PFSK-1 (cell line): ENCODE results near the gene TRAK1.

Experiments used
- FOXP2 ChIP-seq: optimal IDR thresholded peaks from 2 replicates; pipeline ENCODE3; 2011; ENCODE audit warnings: borderline replicate concordance, control low read depth, inconsistent platforms; ENCODE audit not compliant: insufficient read depth; ENCODE audit errors: extremely low read length, extremely low read depth
- POLR2AphosphoS5 ChIP-seq: IDR thresholded peaks from 2 replicates; pipeline ENCODE4 v1.6.1; 2012; ENCODE audit warnings: low read depth, mild to moderate bottlenecking, control low read depth, low read length, moderate library complexity
- SIN3A ChIP-seq: IDR thresholded peaks from 2 replicates; pipeline ENCODE4 v1.6.1; 2012; ENCODE audit warnings: mild to moderate bottlenecking, low read length, moderate library complexity, borderline replicate concordance; ENCODE audit not compliant: insufficient read depth
- TAF1 ChIP-seq: IDR thresholded peaks from 2 replicates; pipeline ENCODE4 v1.6.1; 2012; ENCODE audit warnings: low read length, control low read depth, borderline replicate concordance; ENCODE audit not compliant: insufficient read depth
- TF ChIP-seq, protein P1 (sequence below), 2 experiments: IDR thresholded peaks; 2 replicates each; pipeline versions ENCODE4 v1.6.1 to v1.8.0; 2011 to 2012; ENCODE audit warnings: low read depth in 2 of 2, low read length in 2 of 2, control low read depth in 1 of 2, inconsistent platforms in 1 of 2, mild to moderate bottlenecking in 1 of 2, moderate library complexity in 1 of 2; ENCODE audit not compliant: insufficient read depth in 1 of 2

TRAK1 gene

DNA sequence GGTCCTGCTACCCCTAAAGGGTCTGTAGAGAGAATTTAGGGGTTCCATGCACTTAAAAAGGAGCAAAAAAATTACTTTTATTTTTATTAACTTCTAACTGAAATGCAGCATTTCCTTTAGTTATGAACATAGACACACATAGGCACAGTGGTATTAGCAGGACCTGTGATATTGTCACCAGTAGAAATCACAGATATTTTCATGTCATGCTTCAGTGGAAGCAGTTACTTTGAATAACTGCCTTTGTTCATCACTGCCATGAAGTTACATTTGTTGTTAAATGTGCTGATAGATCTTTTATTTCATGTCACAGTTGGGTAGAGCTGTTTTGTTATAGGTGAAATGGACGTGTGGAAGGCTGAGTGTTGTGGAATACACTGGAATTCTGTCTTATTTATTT, 37.4 kb downstream of the TRAK1 start:
- TF ChIP-seq POLR2AphosphoS5, result no peak
- TF ChIP-seq SIN3A, result no peak
- no peak for TF ChIP-seq FOXP2
- TF ChIP-seq, protein P1, sequence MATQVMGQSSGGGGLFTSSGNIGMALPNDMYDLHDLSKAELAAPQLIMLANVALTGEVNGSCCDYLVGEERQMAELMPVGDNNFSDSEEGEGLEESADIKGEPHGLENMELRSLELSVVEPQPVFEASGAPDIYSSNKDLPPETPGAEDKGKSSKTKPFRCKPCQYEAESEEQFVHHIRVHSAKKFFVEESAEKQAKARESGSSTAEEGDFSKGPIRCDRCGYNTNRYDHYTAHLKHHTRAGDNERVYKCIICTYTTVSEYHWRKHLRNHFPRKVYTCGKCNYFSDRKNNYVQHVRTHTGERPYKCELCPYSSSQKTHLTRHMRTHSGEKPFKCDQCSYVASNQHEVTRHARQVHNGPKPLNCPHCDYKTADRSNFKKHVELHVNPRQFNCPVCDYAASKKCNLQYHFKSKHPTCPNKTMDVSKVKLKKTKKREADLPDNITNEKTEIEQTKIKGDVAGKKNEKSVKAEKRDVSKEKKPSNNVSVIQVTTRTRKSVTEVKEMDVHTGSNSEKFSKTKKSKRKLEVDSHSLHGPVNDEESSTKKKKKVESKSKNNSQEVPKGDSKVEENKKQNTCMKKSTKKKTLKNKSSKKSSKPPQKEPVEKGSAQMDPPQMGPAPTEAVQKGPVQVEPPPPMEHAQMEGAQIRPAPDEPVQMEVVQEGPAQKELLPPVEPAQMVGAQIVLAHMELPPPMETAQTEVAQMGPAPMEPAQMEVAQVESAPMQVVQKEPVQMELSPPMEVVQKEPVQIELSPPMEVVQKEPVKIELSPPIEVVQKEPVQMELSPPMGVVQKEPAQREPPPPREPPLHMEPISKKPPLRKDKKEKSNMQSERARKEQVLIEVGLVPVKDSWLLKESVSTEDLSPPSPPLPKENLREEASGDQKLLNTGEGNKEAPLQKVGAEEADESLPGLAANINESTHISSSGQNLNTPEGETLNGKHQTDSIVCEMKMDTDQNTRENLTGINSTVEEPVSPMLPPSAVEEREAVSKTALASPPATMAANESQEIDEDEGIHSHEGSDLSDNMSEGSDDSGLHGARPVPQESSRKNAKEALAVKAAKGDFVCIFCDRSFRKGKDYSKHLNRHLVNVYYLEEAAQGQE (IDR thresholded peaks at IDR 0.05; ENCODE audit: insufficient read depth in 1 of 2, low read depth in 2 of 2, low read length in 2 of 2), result no peak
- TF ChIP-seq TAF1, result no peak

GRCh38 chr3:42129014-42129953, 38.1 kb downstream of the TRAK1 start:
- TF ChIP-seq POLR2AphosphoS5 (no peak), SIN3A (no peak), TAF1 (no peak), FOXP2 (no peak)
- TF ChIP-seq, protein P1 (IDR thresholded peaks at IDR 0.05; ENCODE audit: insufficient read depth in 1 of 2, low read depth in 2 of 2, low read length in 2 of 2), result no peak

DNA sequence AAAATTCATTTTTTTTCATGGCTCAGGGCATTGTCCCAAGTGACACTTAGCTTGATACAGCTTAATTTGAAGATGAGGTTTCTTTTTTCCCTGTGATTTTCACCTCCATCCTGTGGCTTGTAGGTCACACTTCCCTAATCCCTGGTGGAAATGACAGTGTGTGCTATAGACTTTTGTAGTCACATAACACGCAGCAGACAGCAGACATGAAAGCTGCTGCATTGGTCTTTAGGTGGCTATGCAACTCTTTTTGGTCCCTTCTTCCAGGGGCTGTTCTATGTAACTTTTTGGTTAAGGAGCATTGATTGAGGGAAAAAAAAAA, 38.8 kb downstream of the TRAK1 start:
- TF ChIP-seq SIN3A (no peak), POLR2AphosphoS5 (no peak), FOXP2 (no peak), TAF1 (no peak)
- TF ChIP-seq, protein P1 (IDR thresholded peaks at IDR 0.05; ENCODE audit: insufficient read depth in 1 of 2, low read depth in 2 of 2, low read length in 2 of 2), result no peak

DNA sequence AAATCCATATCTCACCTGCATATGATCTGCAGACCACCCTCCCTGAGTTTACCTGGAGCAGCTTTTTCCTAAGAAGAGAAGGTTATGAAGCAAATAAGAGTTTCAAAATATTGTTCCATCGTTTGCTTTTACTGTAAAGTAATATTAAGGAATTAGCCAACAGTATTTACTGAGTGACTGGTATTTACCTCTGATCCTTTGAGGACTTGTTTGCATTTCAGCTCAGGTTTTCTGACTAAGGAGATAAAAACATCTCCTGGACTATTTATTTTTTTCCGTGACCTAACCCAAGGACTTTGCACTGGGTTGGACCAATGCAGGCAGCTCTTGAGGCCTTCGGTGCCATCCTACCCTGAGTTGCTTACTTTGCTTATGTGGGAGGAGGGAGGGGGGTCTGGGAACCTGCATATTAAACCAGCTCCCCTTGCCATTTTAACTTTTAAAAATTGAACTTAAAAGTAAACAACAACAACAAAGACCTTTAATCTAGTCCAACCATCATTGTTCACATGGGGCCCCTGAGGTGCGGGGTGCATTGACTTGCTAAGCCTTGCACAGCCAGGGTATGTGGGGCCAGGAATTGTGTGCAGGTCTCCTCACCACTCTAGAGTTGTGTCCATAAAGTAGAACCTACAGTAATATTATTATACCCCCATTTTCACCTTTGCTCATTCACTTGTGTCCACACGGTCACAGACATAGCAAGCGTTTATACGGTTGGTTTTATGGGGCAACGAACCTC, 39.3 kb downstream of the TRAK1 start:
- TF ChIP-seq, protein P1 (IDR thresholded peaks at IDR 0.05; ENCODE audit: insufficient read depth in 1 of 2, low read depth in 2 of 2, low read length in 2 of 2), result no peak
- TF ChIP-seq FOXP2 (no peak), SIN3A (no peak), POLR2AphosphoS5 (no peak), TAF1 (no peak)
